Erythroblast (primary cell): Measurements from ENCODE around the gene PPFIBP1.

Source experiments
- GATA1 ChIP-seq: IDR thresholded peaks from 2 replicates; pipeline ENCODE4 v1.6.1; 2011; ENCODE audit warnings: low read depth, mild to moderate bottlenecking, control low read depth, low read length, moderate library complexity
- POLR2A ChIP-seq: IDR thresholded peaks from 2 replicates; pipeline ENCODE4 v1.6.1; 2011; ENCODE audit warnings: mild to moderate bottlenecking, low read length

DNA sequence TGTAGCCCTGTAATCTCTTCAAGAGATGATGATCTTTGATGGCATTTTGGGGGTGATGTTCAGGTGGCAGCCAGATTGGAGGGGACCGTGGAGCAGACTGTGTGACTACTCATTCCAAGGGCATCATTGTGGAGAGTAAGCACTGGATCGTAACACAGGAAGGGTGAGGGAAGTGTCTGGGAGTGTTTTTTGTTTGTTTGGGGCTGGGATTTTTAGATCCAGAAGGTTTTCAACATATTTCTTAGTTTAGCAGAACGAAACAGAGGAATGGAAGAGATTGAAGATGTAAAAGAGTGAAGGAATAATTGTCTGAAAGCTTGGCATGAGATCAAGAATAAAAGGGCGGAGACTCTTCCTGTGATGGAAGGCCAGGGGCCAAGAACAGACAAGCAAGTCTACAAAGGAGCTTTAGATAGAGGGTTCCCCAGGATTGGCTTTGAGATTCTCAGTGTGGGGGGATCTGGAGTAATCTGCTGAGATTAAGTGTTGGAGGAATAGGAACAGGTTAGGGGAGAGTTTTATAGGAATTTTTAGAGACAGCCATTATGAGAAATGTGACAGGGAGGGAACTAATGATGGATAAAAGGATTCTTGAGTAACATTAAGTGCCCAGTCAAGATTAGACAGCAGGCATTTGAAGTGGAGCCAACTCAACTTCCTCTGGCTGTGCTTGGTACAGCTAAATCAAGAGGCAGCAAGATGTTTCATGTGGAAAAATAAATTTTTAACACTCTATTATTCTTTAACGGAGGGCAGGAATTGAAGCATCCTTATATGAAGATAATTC, 92.5 kb downstream of the PPFIBP1 start:
- TF ChIP-seq POLR2A (no peak), GATA1 (no peak)
